ENCODE measurements around the gene PTTG1IP.

DNA sequence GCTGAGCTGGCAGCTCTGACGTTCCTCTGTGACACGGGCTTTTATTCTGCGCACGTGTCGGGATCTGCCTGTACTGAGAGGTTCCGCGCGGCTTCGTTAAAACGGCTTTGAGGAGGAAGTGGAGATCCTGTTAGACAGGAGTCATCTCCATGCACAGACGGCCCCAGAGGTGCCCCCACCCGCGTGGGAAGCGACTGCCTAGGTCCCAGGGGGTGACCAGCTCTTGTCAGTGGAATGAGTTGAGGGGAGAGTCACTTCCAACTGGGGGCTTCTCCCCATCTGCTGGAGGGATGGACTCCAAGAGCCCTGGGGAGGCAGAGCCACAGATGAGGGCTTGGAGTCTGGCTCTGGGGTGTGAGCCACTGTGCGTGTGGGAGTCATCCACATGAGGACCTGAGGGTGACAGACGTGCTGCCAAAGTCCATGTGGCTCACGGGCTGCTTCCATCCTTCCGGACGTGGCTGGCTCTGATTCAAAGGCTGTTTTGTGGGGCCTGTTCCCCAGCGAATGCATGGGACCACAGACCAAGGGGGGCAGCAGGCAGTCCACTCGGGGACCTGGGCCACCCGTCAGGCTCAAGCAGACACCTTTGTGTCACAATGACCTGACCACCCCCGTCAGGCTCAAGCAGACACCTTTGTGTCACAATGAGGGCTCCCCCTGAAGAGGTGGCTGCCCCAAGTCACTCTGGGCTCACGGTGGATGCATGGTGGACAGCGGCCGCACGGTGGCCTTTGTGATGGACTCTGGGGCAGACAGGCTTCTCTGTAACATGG lies 26.8 kb downstream of the PTTG1IP start:
- TF ChIP-seq, protein P1, sequence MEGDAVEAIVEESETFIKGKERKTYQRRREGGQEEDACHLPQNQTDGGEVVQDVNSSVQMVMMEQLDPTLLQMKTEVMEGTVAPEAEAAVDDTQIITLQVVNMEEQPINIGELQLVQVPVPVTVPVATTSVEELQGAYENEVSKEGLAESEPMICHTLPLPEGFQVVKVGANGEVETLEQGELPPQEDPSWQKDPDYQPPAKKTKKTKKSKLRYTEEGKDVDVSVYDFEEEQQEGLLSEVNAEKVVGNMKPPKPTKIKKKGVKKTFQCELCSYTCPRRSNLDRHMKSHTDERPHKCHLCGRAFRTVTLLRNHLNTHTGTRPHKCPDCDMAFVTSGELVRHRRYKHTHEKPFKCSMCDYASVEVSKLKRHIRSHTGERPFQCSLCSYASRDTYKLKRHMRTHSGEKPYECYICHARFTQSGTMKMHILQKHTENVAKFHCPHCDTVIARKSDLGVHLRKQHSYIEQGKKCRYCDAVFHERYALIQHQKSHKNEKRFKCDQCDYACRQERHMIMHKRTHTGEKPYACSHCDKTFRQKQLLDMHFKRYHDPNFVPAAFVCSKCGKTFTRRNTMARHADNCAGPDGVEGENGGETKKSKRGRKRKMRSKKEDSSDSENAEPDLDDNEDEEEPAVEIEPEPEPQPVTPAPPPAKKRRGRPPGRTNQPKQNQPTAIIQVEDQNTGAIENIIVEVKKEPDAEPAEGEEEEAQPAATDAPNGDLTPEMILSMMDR (IDR thresholded peaks at IDR 0.05) = no peak
- no peak for TF ChIP-seq POLR2A (IDR thresholded peaks at IDR 0.05)
